Loucy (cell line): ENCODE data around the gene MON1A.

ENCODE experiments used
- H2AFZ ChIP-seq: fragments of 200-600 bp; sonication (generic); 2 replicates; pipeline ENCODE4 v1.6.0; 2016; ENCODE audit warnings: antibody characterized with exemption, mild to moderate bottlenecking, low read length, moderate library complexity
- H3F3A ChIP-seq: fragments of 200-600 bp; 2 replicates; pipeline ENCODE4 v1.6.0; 2016; ENCODE audit warnings: antibody characterized with exemption, low read depth, mild to moderate bottlenecking
- H3K27me3 ChIP-seq: fragments of 200-600 bp; sonication (generic); 2 replicates; pipeline ENCODE4 v1.6.1; 2014; ENCODE audit warnings: low read length, mild to moderate bottlenecking; ENCODE audit not compliant: insufficient read depth, poor library complexity, severe bottlenecking
- H3K36me3 ChIP-seq: fragments of 200-600 bp; sonication (generic); 2 replicates; pipeline ENCODE4 v1.6.1; 2016; ENCODE audit warnings: low read length; ENCODE audit not compliant: insufficient read depth
- H3K4me1 ChIP-seq: fragments of 200-600 bp; sonication (generic); 2 replicates; pipeline ENCODE4 v1.5.1; 2014; ENCODE audit warnings: low read length, mild to moderate bottlenecking; ENCODE audit not compliant: insufficient read depth, poor library complexity, severe bottlenecking
- H3K4me2 ChIP-seq: fragments of 200-600 bp; sonication (generic); 2 replicates; pipeline ENCODE4 v1.6.0; 2014; ENCODE audit warnings: antibody characterized with exemption, low read length, low read depth, mild to moderate bottlenecking; ENCODE audit not compliant: poor library complexity, severe bottlenecking
- H3K4me3 ChIP-seq: fragments of 200-600 bp; sonication (generic); 2 replicates; pipeline ENCODE4 v1.5.1; 2014; ENCODE audit warnings: low read length, mild to moderate bottlenecking, mixed read lengths; ENCODE audit not compliant: poor library complexity, severe bottlenecking
- H3K79me2 ChIP-seq: fragments of 200-600 bp; sonication (generic); 2 replicates; pipeline ENCODE4 v1.6.1; 2014; ENCODE audit warnings: low read length; ENCODE audit not compliant: insufficient read depth
- H3K9ac ChIP-seq: fragments of 200-600 bp; sonication (generic); 2 replicates; pipeline ENCODE4 v1.6.0; 2014; ENCODE audit warnings: mild to moderate bottlenecking, low read depth, low read length, moderate library complexity; ENCODE audit not compliant: poor library complexity, severe bottlenecking
- H3K9me2 ChIP-seq: fragments of 200-600 bp; sonication (generic); replicated peaks from 2 replicates; pipeline ENCODE4 v1.6.1; 2016; ENCODE audit warnings: low read depth, low read length, mixed read lengths
- H3K9me3 ChIP-seq: fragments of 200-600 bp; sonication (generic); 2 replicates; pipeline ENCODE4 v1.6.1; 2014; ENCODE audit warnings: mild to moderate bottlenecking, antibody characterized with exemption, low read length, low read depth; ENCODE audit not compliant: insufficient read depth
- H4K20me1 ChIP-seq: fragments of 200-600 bp; sonication (generic); 2 replicates; pipeline ENCODE4 v1.6.0; 2014; ENCODE audit warnings: antibody characterized with exemption, low read length, mild to moderate bottlenecking; ENCODE audit not compliant: insufficient read depth, poor library complexity, severe bottlenecking
- EZH2phosphoT487 ChIP-seq: fragments of 200-600 bp; IDR thresholded peaks from 2 replicates; pipeline ENCODE4 v1.6.1; 2018; ENCODE audit warnings: antibody characterized with exemption, mild to moderate bottlenecking, moderate library complexity, borderline replicate concordance
- TF ChIP-seq, protein P1 (sequence below): fragments of 200-600 bp; sonication (generic); conservative IDR thresholded peaks from 2 replicates; pipeline ENCODE4 v1.5.1; 2014; ENCODE audit warnings: mild to moderate bottlenecking, antibody characterized with exemption, low read length

Gene MON1A

DNA sequence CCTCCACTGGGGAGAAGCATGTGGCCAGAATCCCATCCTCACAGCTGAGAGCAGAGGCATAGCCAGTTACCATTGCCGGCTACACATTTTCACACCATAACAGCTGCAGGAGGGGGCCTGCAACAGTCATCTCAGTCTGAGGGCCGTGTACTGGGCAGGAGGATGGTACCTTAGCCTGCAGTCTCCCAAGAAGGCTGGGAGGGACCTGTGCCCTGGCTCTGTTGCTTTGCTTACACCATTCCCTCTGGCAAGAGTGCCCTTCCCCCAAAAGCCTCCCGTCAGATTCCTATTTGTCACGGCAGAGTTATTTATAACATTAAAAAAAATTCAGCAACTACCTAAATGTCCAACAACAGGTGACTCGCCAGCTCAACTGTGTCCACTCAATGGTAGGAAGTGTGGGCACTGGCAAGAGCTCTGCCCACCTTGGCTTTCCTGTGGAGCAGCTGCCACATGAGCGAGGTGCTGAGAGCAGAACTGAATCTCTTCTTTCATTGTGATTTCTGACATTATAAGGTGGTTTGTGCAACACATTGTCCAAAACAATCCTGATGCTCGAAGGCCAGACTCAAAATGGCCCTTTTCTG lies 64.3 kb downstream of the MON1A start:
- Histone ChIP-seq H3K9ac (no peak overlapping the region), H3K4me3 (no peak overlapping the region), H3K79me2 (no peaks in the 10 kb centered on the region), H3K36me3 (no peaks in the 10 kb centered on the region), H3K9me3 (no peaks in the 10 kb centered on the region), H2AFZ (no peak overlapping the region), H3K4me2 (no peak overlapping the region), H4K20me1 (no peaks in the 10 kb centered on the region), H3F3A (no peaks in the 10 kb centered on the region), H3K9me2 (no peaks in the 10 kb centered on the region), H3K27me3 (no peaks in the 10 kb centered on the region), H3K4me1 (no peaks in the 10 kb centered on the region)
- TF ChIP-seq EZH2phosphoT487: no peak
- TF ChIP-seq, protein P1, sequence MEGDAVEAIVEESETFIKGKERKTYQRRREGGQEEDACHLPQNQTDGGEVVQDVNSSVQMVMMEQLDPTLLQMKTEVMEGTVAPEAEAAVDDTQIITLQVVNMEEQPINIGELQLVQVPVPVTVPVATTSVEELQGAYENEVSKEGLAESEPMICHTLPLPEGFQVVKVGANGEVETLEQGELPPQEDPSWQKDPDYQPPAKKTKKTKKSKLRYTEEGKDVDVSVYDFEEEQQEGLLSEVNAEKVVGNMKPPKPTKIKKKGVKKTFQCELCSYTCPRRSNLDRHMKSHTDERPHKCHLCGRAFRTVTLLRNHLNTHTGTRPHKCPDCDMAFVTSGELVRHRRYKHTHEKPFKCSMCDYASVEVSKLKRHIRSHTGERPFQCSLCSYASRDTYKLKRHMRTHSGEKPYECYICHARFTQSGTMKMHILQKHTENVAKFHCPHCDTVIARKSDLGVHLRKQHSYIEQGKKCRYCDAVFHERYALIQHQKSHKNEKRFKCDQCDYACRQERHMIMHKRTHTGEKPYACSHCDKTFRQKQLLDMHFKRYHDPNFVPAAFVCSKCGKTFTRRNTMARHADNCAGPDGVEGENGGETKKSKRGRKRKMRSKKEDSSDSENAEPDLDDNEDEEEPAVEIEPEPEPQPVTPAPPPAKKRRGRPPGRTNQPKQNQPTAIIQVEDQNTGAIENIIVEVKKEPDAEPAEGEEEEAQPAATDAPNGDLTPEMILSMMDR: no peak

DNA sequence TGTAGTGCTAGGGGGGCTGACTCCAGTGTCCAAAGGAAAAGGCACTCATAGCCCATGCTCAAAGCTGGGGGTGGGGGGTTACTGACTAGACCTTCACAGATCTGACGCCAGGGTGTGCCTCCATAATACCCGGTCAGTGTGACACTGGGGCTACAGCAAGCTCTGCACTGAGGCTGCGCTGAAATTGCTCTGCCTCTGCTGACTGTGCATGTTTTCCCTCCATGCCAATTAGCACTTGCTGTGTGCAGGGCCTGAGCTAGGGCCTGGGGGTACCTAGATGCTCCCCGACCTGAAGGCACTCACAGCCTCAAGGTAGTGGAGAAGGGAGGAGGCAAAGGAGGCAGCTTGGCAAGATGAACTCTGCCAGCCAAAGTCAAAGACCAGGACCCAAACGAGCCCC lies 65.1 kb downstream of the MON1A start:
- no peak for TF ChIP-seq EZH2phosphoT487
- TF ChIP-seq, protein P1: no peak
- Histone ChIP-seq H3K9me3 (no peaks in the 10 kb centered on the region), H3K4me1 (no peaks in the 10 kb centered on the region), H3K4me2 (no peak overlapping the region), H3K36me3 (no peaks in the 10 kb centered on the region), H2AFZ (no peak overlapping the region), H4K20me1 (no peaks in the 10 kb centered on the region), H3K79me2 (no peaks in the 10 kb centered on the region), H3K4me3 (no peak overlapping the region), H3K9me2 (no peaks in the 10 kb centered on the region), H3K9ac (no peak overlapping the region), H3K27me3 (no peaks in the 10 kb centered on the region), H3F3A (no peaks in the 10 kb centered on the region)

DNA sequence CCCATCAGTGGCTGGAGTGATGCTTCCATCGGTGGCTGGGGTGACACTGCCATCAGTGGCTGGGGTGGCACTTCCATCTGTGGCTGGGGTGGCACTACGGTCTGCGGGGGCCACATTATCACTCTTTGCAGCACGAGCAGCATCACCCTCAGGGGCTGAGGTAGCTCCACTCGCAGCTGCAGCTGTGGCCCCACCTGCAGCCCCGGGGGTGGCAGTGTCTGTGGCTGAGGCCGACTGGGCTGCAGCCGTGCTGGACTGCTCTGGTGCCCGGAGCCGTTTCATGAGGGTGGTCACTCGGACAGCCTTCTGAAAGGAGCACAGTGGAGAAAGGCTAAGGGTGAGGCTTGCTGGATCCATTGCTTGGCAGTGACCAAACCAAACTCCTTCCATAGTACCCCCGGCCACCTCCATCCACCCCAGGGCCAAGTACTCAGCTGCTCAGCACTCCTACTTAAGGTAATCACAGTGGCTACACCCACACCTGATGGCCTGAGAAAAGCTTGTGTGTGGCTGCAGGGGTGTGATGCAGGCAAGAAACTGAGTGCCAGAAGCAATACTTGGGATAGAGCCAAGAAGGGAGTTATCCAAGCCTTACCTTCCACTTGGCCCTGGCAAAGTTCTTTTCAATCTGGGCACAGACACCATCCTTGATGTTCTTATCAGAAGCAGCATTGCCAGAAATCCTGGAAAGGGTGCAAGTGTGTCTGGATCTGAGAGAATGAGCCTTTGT lies 69.9 kb downstream of the MON1A start:
- Histone ChIP-seq H3K4me1 (peaks cover 7% of the 10 kb centered on the region), H3K9ac (no peak overlapping the region), H3F3A (no peaks in the 10 kb centered on the region), H3K27me3 (no peaks in the 10 kb centered on the region), H2AFZ (no peak overlapping the region), H3K9me2 (no peaks in the 10 kb centered on the region), H3K79me2 (peaks cover 14% of the 10 kb centered on the region), H4K20me1 (no peaks in the 10 kb centered on the region), H3K4me3 (no peak overlapping the region), H3K9me3 (no peaks in the 10 kb centered on the region), H3K36me3 (no peaks in the 10 kb centered on the region), H3K4me2 (no peak overlapping the region)
- no peak for TF ChIP-seq EZH2phosphoT487
- TF ChIP-seq, protein P1: no peak
